Measurements from ENCODE around the gene GNMT.

GNMT gene

GRCh38 chr6:42960243-42961019 is at the start of gene GNMT:
TSS of gene GNMT (plus strand) at chr6:42960754. CDS start at chr6:42960768, 14 bp downstream.
- no peak for DNase-seq (ENCODE audit: extremely low spot score)
- ChIA-PET POLR2A (interaction anchor here (1.0 to 1.6 kb wide), 2 partner anchors 18 to 31 kb away, joined by 4 to 6 read pairs; partner anchors contain the start of genes CNPY3 and PEX6), CTCF (interaction anchor here (0.5 to 0.6 kb wide), 2 partner anchors 494 to 962 kb away, joined by 3 read pairs; no protein-coding TSS in a partner anchor)
- TF ChIP-seq SP1 (IDR thresholded peaks at IDR 0.05) (no peak), ZNF384 (IDR thresholded peaks at IDR 0.05) (no peak), PKNOX1 (IDR thresholded peaks at IDR 0.05) (no peak), FOXM1 (IDR thresholded peaks at IDR 0.05; ENCODE audit: borderline replicate concordance) (no peak), FOXA1 (IDR thresholded peaks at IDR 0.05) (no peak), CTBP1 (IDR thresholded peaks at IDR 0.05; ENCODE audit: borderline replicate concordance) (no peak), ELF4 (IDR thresholded peaks at IDR 0.05) (no peak)

- ChIA-PET POLR2A (interaction anchor here (3.2 kb wide), 1 partner anchor 18 kb away, joined by 12 read pairs; the partner anchor contains the start of gene CNPY3), CTCF (interaction anchor here (0.6 kb wide), 1 partner anchor 256 kb away, joined by 3 read pairs; no protein-coding TSS in a partner anchor)
- DNase-seq (ENCODE audit: extremely low spot score): no peak
- TF ChIP-seq SUZ12 (IDR thresholded peaks at IDR 0.05) (no peak), HDGF (IDR thresholded peaks at IDR 0.05; ENCODE audit: borderline replicate concordance) (no peak), BHLHE40 (IDR thresholded peaks at IDR 0.05; ENCODE audit: borderline replicate concordance) (no peak), SP1 (IDR thresholded peaks at IDR 0.05) (no peak), ELF4 (IDR thresholded peaks at IDR 0.05) (no peak), FOXM1 (IDR thresholded peaks at IDR 0.05; ENCODE audit: borderline replicate concordance) (no peak), ZNF384 (IDR thresholded peaks at IDR 0.05) (no peak), PKNOX1 (IDR thresholded peaks at IDR 0.05) (no peak)
Measured at GRCh38 chr6:42911171-42912021, 49.2 kb upstream of the GNMT start.

GRCh38 chr6:42914546-42914945 is 46.0 kb upstream of the GNMT start:
- POLR2A ChIA-PET: interaction anchor here (0.9 to 4.0 kb wide), 5 partner anchors 14 to 168 kb away, joined by 3 to 32 read pairs (median 5); partner anchors contain the start of genes CNPY3, PEX6, PPP2R5D and RPL7L1
- TF ChIP-seq FOXM1 (IDR thresholded peaks at IDR 0.05; ENCODE audit: borderline replicate concordance): no peak
- TF ChIP-seq LEF1 (IDR thresholded peaks at IDR 0.05; ENCODE audit: borderline replicate concordance): no peak
- no peak for TF ChIP-seq ZNF384 (IDR thresholded peaks at IDR 0.05)
- TF ChIP-seq SUZ12 (IDR thresholded peaks at IDR 0.05): no peak
- no peak for TF ChIP-seq ELF4 (IDR thresholded peaks at IDR 0.05)
- TF ChIP-seq CTBP1 (IDR thresholded peaks at IDR 0.05; ENCODE audit: borderline replicate concordance): no peak
- TF ChIP-seq FOXK2 (IDR thresholded peaks at IDR 0.05): no peak
- TF ChIP-seq PKNOX1 (IDR thresholded peaks at IDR 0.05): no peak
- TF ChIP-seq BHLHE40 (IDR thresholded peaks at IDR 0.05; ENCODE audit: borderline replicate concordance): no peak
- TF ChIP-seq SP1 (IDR thresholded peaks at IDR 0.05): no peak
- TF ChIP-seq ARNT (IDR thresholded peaks at IDR 0.05): no peak
- no peak for TF ChIP-seq TARDBP (IDR thresholded peaks at IDR 0.05)
- CTCF ChIA-PET: no interaction called here
- DNase-seq (ENCODE audit: extremely low spot score): no peak

GRCh38 chr6:42915732-42916131 is 44.8 kb upstream of the GNMT start, which contains the start of gene PTCRA:
TSS of gene PTCRA (plus strand) at chr6:42916053. CDS start at chr6:42916070, 17 bp downstream.
- no peak for DNase-seq (ENCODE audit: extremely low spot score)
- POLR2A ChIA-PET: interaction anchor here (1.6 to 4.0 kb wide), 2 partner anchors 13 to 63 kb away, joined by 5 to 32 read pairs; partner anchors contain the start of genes CNPY3 and PEX6
- TF ChIP-seq CTBP1 (IDR thresholded peaks at IDR 0.05; ENCODE audit: borderline replicate concordance): no peak
- no peak for TF ChIP-seq PKNOX1 (IDR thresholded peaks at IDR 0.05)
- TF ChIP-seq SUZ12 (IDR thresholded peaks at IDR 0.05): no peak
- CTCF ChIA-PET: no interaction called here

GRCh38 chr6:42916288-42916687 is 44.3 kb upstream of the GNMT start:
- no peak for TF ChIP-seq L3MBTL2 (conservative IDR thresholded peaks at IDR 0.05)
- TF ChIP-seq NFRKB (IDR thresholded peaks at IDR 0.05): no peak
- no peak for TF ChIP-seq BHLHE40 (IDR thresholded peaks at IDR 0.05; ENCODE audit: borderline replicate concordance)
- TF ChIP-seq SP1 (IDR thresholded peaks at IDR 0.05): no peak
- no peak for TF ChIP-seq LEF1 (IDR thresholded peaks at IDR 0.05; ENCODE audit: borderline replicate concordance)
- TF ChIP-seq PKNOX1 (IDR thresholded peaks at IDR 0.05): no peak
- TF ChIP-seq CTBP1 (IDR thresholded peaks at IDR 0.05; ENCODE audit: borderline replicate concordance): no peak
- no peak for TF ChIP-seq ZNF384 (IDR thresholded peaks at IDR 0.05)
- TF ChIP-seq SUZ12 (IDR thresholded peaks at IDR 0.05): no peak
- TF ChIP-seq TARDBP (IDR thresholded peaks at IDR 0.05): no peak
- TF ChIP-seq HDGF (IDR thresholded peaks at IDR 0.05; ENCODE audit: borderline replicate concordance): no peak
- no peak for TF ChIP-seq ELF4 (IDR thresholded peaks at IDR 0.05)
- no peak for TF ChIP-seq ARNT (IDR thresholded peaks at IDR 0.05)
- no peak for TF ChIP-seq FOXK2 (IDR thresholded peaks at IDR 0.05)
- no peak for TF ChIP-seq FOXA1 (IDR thresholded peaks at IDR 0.05)
- TF ChIP-seq FOXM1 (IDR thresholded peaks at IDR 0.05; ENCODE audit: borderline replicate concordance): no peak
- no peak for DNase-seq (ENCODE audit: extremely low spot score)
- ChIA-PET POLR2A (interaction anchor here (1.1 to 4.0 kb wide), 2 partner anchors 12 to 35 kb away, joined by 3 to 32 read pairs; partner anchors contain the start of gene CNPY3), CTCF (no interaction called here)
